ENCODE results near the gene DCANP1.

DNA sequence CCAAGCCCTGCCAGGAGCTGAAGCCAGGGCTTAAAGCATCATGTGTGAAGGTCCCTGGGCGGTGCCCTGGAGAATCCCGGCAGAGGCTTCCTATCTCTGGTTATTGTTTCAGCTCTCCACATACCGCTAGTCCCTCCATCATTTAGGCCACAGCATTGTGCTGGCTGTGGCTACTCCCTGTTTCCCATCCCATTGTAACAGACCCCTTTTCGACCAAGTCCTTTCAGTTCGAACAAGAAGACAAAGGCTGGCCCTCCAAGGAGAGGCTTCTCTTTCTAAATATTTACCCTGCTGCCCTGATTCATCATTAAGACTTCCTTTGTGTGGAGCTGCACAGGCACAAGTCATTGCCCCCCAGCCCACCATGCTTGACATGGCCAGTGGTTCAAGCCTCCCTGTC, 47.0 kb upstream of the DCANP1 start:
- no peak for TF ChIP-seq ZNF140 (CRISPR knock-in tag; IDR thresholded peaks at IDR 0.05)
- no peak for TF ChIP-seq MXI1 (IDR thresholded peaks at IDR 0.05; ENCODE audit: low read depth, low read length)
- TF ChIP-seq ZKSCAN3 (CRISPR knock-in tag; IDR thresholded peaks at IDR 0.05): no peak
- TF ChIP-seq POLR2AphosphoS5 (IDR thresholded peaks at IDR 0.05; ENCODE audit: control insufficient read depth, insufficient read depth, low read depth, low read length): no peak
- no peak for TF ChIP-seq ZNF699 (CRISPR knock-in tag; IDR thresholded peaks at IDR 0.05; ENCODE audit: insufficient replicate concordance)
- no peak for TF ChIP-seq SMAD4 (CRISPR knock-in tag; conservative IDR thresholded peaks at IDR 0.05)
- TF ChIP-seq, protein P1, sequence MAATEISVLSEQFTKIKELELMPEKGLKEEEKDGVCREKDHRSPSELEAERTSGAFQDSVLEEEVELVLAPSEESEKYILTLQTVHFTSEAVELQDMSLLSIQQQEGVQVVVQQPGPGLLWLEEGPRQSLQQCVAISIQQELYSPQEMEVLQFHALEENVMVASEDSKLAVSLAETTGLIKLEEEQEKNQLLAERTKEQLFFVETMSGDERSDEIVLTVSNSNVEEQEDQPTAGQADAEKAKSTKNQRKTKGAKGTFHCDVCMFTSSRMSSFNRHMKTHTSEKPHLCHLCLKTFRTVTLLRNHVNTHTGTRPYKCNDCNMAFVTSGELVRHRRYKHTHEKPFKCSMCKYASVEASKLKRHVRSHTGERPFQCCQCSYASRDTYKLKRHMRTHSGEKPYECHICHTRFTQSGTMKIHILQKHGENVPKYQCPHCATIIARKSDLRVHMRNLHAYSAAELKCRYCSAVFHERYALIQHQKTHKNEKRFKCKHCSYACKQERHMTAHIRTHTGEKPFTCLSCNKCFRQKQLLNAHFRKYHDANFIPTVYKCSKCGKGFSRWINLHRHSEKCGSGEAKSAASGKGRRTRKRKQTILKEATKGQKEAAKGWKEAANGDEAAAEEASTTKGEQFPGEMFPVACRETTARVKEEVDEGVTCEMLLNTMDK (IDR thresholded peaks at IDR 0.05; ENCODE audit: borderline replicate concordance, insufficient read depth, low read depth, low read length, poor library complexity, severe bottlenecking): no peak
- TF ChIP-seq RAD51 (IDR thresholded peaks at IDR 0.05; ENCODE audit: borderline replicate concordance, low read depth): no peak
- TF ChIP-seq, protein P2, sequence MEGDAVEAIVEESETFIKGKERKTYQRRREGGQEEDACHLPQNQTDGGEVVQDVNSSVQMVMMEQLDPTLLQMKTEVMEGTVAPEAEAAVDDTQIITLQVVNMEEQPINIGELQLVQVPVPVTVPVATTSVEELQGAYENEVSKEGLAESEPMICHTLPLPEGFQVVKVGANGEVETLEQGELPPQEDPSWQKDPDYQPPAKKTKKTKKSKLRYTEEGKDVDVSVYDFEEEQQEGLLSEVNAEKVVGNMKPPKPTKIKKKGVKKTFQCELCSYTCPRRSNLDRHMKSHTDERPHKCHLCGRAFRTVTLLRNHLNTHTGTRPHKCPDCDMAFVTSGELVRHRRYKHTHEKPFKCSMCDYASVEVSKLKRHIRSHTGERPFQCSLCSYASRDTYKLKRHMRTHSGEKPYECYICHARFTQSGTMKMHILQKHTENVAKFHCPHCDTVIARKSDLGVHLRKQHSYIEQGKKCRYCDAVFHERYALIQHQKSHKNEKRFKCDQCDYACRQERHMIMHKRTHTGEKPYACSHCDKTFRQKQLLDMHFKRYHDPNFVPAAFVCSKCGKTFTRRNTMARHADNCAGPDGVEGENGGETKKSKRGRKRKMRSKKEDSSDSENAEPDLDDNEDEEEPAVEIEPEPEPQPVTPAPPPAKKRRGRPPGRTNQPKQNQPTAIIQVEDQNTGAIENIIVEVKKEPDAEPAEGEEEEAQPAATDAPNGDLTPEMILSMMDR (IDR thresholded peaks at IDR 0.05 in 2 of 3, conservative IDR thresholded peaks at IDR 0.05 in 1 of 3; ENCODE audit: insufficient read depth in 2 of 3, low read depth in 1 of 3, low read length in 3 of 3): no peak
- TF ChIP-seq, protein P3, sequence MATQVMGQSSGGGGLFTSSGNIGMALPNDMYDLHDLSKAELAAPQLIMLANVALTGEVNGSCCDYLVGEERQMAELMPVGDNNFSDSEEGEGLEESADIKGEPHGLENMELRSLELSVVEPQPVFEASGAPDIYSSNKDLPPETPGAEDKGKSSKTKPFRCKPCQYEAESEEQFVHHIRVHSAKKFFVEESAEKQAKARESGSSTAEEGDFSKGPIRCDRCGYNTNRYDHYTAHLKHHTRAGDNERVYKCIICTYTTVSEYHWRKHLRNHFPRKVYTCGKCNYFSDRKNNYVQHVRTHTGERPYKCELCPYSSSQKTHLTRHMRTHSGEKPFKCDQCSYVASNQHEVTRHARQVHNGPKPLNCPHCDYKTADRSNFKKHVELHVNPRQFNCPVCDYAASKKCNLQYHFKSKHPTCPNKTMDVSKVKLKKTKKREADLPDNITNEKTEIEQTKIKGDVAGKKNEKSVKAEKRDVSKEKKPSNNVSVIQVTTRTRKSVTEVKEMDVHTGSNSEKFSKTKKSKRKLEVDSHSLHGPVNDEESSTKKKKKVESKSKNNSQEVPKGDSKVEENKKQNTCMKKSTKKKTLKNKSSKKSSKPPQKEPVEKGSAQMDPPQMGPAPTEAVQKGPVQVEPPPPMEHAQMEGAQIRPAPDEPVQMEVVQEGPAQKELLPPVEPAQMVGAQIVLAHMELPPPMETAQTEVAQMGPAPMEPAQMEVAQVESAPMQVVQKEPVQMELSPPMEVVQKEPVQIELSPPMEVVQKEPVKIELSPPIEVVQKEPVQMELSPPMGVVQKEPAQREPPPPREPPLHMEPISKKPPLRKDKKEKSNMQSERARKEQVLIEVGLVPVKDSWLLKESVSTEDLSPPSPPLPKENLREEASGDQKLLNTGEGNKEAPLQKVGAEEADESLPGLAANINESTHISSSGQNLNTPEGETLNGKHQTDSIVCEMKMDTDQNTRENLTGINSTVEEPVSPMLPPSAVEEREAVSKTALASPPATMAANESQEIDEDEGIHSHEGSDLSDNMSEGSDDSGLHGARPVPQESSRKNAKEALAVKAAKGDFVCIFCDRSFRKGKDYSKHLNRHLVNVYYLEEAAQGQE (IDR thresholded peaks at IDR 0.05; ENCODE audit: borderline replicate concordance): no peak
- TF ChIP-seq, protein P3 (CRISPR knock-in tag; IDR thresholded peaks at IDR 0.05; ENCODE audit: low read depth): no peak
- TF ChIP-seq HNRNPLL (IDR thresholded peaks at IDR 0.05; ENCODE audit: low read depth, low read length, poor library complexity, severe bottlenecking): no peak
